ENCODE data around the gene LRP3.

LRP3 gene

GRCh38 chr19:33242911-33243310, 48.8 kb downstream of the LRP3 start:
- DNase-seq (ENCODE audit: low read depth), result no peak
- TF ChIP-seq CTCF (IDR thresholded peaks at IDR 0.05; ENCODE audit: insufficient read depth, low read depth, low read length, missing control alignments), result no peak
- no peak overlapping the region for H3K4me3 ChIP-seq (ENCODE audit: low read depth, low read length)

- no peak overlapping the region for H3K4me3 ChIP-seq (ENCODE audit: low read depth, low read length)
- TF ChIP-seq CTCF (IDR thresholded peaks at IDR 0.05; ENCODE audit: insufficient read depth, low read depth, low read length, missing control alignments), result peak; percentile 50
- DNase-seq (ENCODE audit: low read depth), result peak; percentile 23
These were observed 52.0 kb downstream of the LRP3 start for GRCh38 chr19:33245948-33246708.

- no peak for TF ChIP-seq CTCF (IDR thresholded peaks at IDR 0.05; ENCODE audit: insufficient read depth, low read depth, low read length, missing control alignments)
- DNase-seq (ENCODE audit: low read depth), result no peak
- H3K4me3 ChIP-seq (ENCODE audit: low read depth, low read length), result no peak overlapping the region
These were observed 52.7 kb downstream of the LRP3 start for GRCh38 chr19:33246709-33247440.

GRCh38 chr19:33247441-33247819, 53.3 kb downstream of the LRP3 start:
- no peak for DNase-seq (ENCODE audit: low read depth)
- TF ChIP-seq CTCF (IDR thresholded peaks at IDR 0.05; ENCODE audit: insufficient read depth, low read depth, low read length, missing control alignments), result no peak
- H3K4me3 ChIP-seq (ENCODE audit: low read depth, low read length), result no peak overlapping the region

GRCh38 chr19:33248104-33248503, 54.0 kb downstream of the LRP3 start:
- no peak for TF ChIP-seq CTCF (IDR thresholded peaks at IDR 0.05; ENCODE audit: insufficient read depth, low read depth, low read length, missing control alignments)
- H3K4me3 ChIP-seq (ENCODE audit: low read depth, low read length), result no peak overlapping the region
- no peak for DNase-seq (ENCODE audit: low read depth)

GRCh38 chr19:33248553-33248953, 54.4 kb downstream of the LRP3 start:
- H3K4me3 ChIP-seq (ENCODE audit: low read depth, low read length), result no peak overlapping the region
- no peak for DNase-seq (ENCODE audit: low read depth)
- no peak for TF ChIP-seq CTCF (IDR thresholded peaks at IDR 0.05; ENCODE audit: insufficient read depth, low read depth, low read length, missing control alignments)
